Transverse colon (tissue), 4 donors: Measurements from ENCODE around the gene DEGS2. TPM values are rescaled to one million over a fixed set of nuclear protein-coding genes. Genes with fewer than 3 reads are reported as not detected.

ENCODE experiments used
- DNase-seq: peaks from one replicate; pipeline ENCODE4 v3.0.0-alpha.2; 2019
- H3K27ac ChIP-seq, 4 donors: fragments of 200-600 bp; sonication (generic); 2 replicates each; pipeline ENCODE4 v1.5.1; 2016 to 2018; ENCODE audit warnings: inconsistent platforms in 4 of 4
- H3K27me3 ChIP-seq: fragments of 200-600 bp; sonication (generic); 2 replicates; pipeline ENCODE4 v1.5.1; 2017; ENCODE audit warnings: inconsistent platforms
- H3K36me3 ChIP-seq, 4 donors: fragments of 200-600 bp; sonication (generic); 2 replicates each; pipeline ENCODE4 v1.5.1; 2017 to 2019; ENCODE audit warnings: inconsistent platforms in 4 of 4
- H3K4me1 ChIP-seq, 4 donors: fragments of 200-600 bp; sonication (generic); 2 replicates each; pipeline ENCODE4 v1.5.1; 2017 to 2020; ENCODE audit warnings: inconsistent platforms in 4 of 4
- H3K4me3 ChIP-seq, 4 donors: fragments of 200-600 bp; sonication (generic); 1 replicate in 1 of 4; 2 replicates in 3 of 4; pipeline versions ENCODE4 v1.5.1 to v1.6.1; 2017 to 2019; ENCODE audit warnings: inconsistent platforms in 4 of 4
- H3K9me3 ChIP-seq, 2 donors: fragments of 200-600 bp; sonication (generic); 2 replicates each; pipeline ENCODE4 v1.5.1; 2017 to 2019; ENCODE audit warnings: inconsistent platforms in 2 of 2
- EP300 ChIP-seq: sonication (generic); formaldehyde crosslinking; IDR thresholded peaks from one replicate; pipeline ENCODE4 v1.6.1; 2017; ENCODE audit warnings: antibody characterized with exemption, low read depth
- POLR2A ChIP-seq: fragments of 450-650 bp; IDR thresholded peaks from one replicate; pipeline ENCODE4 v1.6.1; 2016; ENCODE audit warnings: antibody characterized with exemption, mild to moderate bottlenecking, moderate library complexity
- POLR2AphosphoS5 ChIP-seq, 3 donors: sonication (generic); formaldehyde crosslinking; IDR thresholded peaks; one replicate each; pipeline ENCODE4 v1.6.1; 2016; ENCODE audit warnings: antibody characterized with exemption in 3 of 3
- WGBS, 2 donors: methylation state at CpG; one replicate each; pipeline ENCODE4 v1.1.5; 2018; ENCODE audit warnings: low coverage in 1 of 2; 5-methylcytosine and 5-hydroxymethylcytosine counted together
- in situ Hi-C, 4 donors: fragments of 200-750 bp; cut with MboI; loops; one replicate each; pipeline versions ENCODE4 v1.15.0 to v1.15.1; 2017; ENCODE audit warnings: low sequenced_read_pairs in 3 of 4, low pct_ligation_motif_present in 1 of 4, low pct_unique_long_range_greater_than_20kb in 1 of 4
- intact Hi-C: fragments of 100-400 bp; cut with DNase I; formaldehyde crosslinking; loops from one replicate; pipeline ENCODE4 v1.15.1; 2023; ENCODE audit warnings: low total_unique reads
- total RNA-seq, 4 donors: library from RNA; depleted of rRNA; stranded (reverse); fragments of >200 nt; gene quantifications; one replicate each; pipeline ENCODE4 v1.1.0, GENCODE V29; 2016
- TF ChIP-seq, protein P1 (sequence below), 5 experiments: fragments of 200-600 bp in 3 of 5; fragments of 450-650 bp in 2 of 5; sonication (generic) in 3 of 5; IDR thresholded peaks; 1 replicate in 2 of 5; 2 replicates in 3 of 5; pipeline ENCODE4 v1.5.1; 2016 to 2017; ENCODE audit warnings: antibody characterized with exemption in 5 of 5, inconsistent platforms in 3 of 5, mild to moderate bottlenecking in 2 of 5, moderate library complexity in 1 of 5

DEGS2 gene
- total RNA-seq, 4 donors from 2014 or later = 4.9 to 33.2 (median 23.7) TPM

DNA sequence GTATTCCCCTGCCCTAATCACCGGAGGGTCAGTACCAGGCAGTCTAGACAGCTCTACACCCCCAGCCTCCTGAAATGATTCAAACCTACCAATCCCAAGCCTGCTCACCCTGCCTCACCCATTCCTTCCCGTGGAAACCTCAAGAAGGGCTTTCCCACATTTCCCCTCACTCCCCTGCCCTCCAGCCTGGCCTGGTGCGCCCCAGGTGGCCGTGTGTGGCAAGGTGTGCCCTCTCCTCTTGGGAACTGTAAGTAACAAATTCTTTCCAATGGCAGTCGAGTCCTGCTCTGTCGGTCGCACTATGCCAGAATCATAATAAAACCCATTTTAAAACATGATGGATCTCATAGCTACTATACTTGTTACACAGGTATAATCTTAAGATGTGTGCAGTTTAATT is 13.9 kb upstream of the DEGS2 start:
- H3K4me3 ChIP-seq = no peak overlapping the region
- no peaks in the 10 kb centered on the region for H3K9me3 ChIP-seq
- TF ChIP-seq POLR2A (no peak), EP300 (no peak), POLR2AphosphoS5 (IDR thresholded peaks at IDR 0.05) (no peak)
- TF ChIP-seq, protein P1, sequence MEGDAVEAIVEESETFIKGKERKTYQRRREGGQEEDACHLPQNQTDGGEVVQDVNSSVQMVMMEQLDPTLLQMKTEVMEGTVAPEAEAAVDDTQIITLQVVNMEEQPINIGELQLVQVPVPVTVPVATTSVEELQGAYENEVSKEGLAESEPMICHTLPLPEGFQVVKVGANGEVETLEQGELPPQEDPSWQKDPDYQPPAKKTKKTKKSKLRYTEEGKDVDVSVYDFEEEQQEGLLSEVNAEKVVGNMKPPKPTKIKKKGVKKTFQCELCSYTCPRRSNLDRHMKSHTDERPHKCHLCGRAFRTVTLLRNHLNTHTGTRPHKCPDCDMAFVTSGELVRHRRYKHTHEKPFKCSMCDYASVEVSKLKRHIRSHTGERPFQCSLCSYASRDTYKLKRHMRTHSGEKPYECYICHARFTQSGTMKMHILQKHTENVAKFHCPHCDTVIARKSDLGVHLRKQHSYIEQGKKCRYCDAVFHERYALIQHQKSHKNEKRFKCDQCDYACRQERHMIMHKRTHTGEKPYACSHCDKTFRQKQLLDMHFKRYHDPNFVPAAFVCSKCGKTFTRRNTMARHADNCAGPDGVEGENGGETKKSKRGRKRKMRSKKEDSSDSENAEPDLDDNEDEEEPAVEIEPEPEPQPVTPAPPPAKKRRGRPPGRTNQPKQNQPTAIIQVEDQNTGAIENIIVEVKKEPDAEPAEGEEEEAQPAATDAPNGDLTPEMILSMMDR (IDR thresholded peaks at IDR 0.05) = no peak
- in situ Hi-C loops = no loop called here
- no peaks in the 10 kb centered on the region for H3K36me3 ChIP-seq
- no peak overlapping the region for H3K27ac ChIP-seq
- WGBS, 2 donors = 77 to 100% methylated on average over 1 to 7 of the region's 7 CpGs
- H3K4me1 ChIP-seq = peaks cover 0 to 6% (median 2%) of the 10 kb centered on the region in 4 donors
- H3K27me3 ChIP-seq = no peaks in the 10 kb centered on the region
- DNase-seq = no peak
- intact Hi-C loops = no loop called here

DNA sequence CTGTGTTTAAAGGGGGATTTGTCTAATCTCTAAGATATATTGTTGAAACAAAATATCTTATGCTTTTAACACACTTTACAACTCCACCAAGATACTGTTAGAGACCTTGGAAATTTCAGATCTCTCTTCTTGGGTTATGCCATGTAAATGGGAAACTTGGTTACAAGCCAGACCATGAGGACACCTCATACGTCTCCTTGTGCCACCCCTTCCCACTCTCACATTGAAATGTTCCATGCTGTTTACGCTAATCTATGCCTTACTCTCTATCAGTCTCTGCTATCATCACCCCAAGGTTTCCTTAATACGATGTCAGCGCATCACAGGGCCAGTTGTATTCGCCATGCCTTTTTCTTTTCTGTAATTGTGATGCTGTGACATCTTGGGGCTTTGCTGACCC is 13.4 kb upstream of the DEGS2 start:
- TF ChIP-seq, protein P1 (IDR thresholded peaks at IDR 0.05) = no peak
- TF ChIP-seq EP300 (no peak), POLR2AphosphoS5 (IDR thresholded peaks at IDR 0.05) (no peak), POLR2A (no peak)
- no peaks in the 10 kb centered on the region for H3K27me3 ChIP-seq
- intact Hi-C loops (no loop called here), in situ Hi-C loops (no loop called here)
- 71 to 87% methylated on average over 1 to 5 of the region's 5 CpGs for WGBS, 2 donors
- no peak overlapping the region for H3K27ac ChIP-seq
- H3K4me1 ChIP-seq = peaks cover 0 to 5% (median 2%) of the 10 kb centered on the region in 4 donors
- no peak overlapping the region for H3K4me3 ChIP-seq
- H3K36me3 ChIP-seq = no peaks in the 10 kb centered on the region
- no peaks in the 10 kb centered on the region for H3K9me3 ChIP-seq
- no peak for DNase-seq

DNA sequence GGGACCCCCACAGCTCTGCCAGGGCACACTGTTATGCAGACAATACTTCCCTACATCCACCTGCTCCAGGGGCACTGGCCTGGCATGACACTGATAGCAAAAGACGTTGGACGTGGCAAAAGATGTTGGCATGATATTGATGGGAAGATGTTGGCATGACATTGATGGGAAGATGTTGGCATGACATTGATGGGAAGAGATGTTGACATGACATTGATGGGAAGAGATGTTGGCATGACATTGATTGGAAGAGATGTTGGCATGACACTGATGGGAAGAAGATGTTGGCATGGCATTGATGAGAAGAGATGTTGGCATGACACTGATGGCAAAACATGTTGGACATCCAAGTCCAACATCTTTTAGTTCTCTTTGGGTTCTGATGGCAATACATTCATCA is 11.4 kb upstream of the DEGS2 start:
- no peak overlapping the region for H3K27ac ChIP-seq
- intact Hi-C loops = no loop called here
- H3K4me3 ChIP-seq = no peak overlapping the region
- in situ Hi-C loops = no loop called here
- TF ChIP-seq POLR2AphosphoS5 (IDR thresholded peaks at IDR 0.05) = no peak
- TF ChIP-seq, protein P1 (IDR thresholded peaks at IDR 0.05) = no peak
- no peak for TF ChIP-seq POLR2A
- TF ChIP-seq EP300 = no peak
- H3K9me3 ChIP-seq = no peaks in the 10 kb centered on the region
- no peak for DNase-seq
- H3K4me1 ChIP-seq = peaks cover 6 to 12% (median 9%) of the 10 kb centered on the region in 4 donors
- peaks cover 8% of the 10 kb centered on the region for H3K27me3 ChIP-seq
- WGBS, 2 donors = 94 to 100% methylated on average over 2 of the region's 2 CpGs
- no peaks in the 10 kb centered on the region for H3K36me3 ChIP-seq

DNA sequence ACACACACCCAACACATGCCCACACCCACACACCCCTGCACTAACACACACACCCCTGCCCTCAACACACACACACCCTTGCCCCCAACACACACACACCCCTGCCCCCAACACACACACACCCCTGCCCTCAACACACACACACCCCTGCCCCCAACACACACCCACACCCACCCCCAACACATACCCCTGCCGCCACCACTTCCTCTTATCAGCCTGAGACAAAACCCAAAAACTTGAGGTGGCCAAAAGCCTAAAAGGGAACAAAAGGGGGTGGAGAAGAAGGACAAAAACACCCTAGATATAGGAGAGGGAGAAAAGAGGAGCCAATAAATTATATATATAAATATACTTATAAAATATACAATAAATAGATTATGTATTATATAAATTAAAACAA is 9.1 kb upstream of the DEGS2 start:
- Histone ChIP-seq H3K4me1 (peaks cover 6 to 20% (median 15%) of the 10 kb centered on the region in 4 donors), H3K27me3 (peaks cover 8% of the 10 kb centered on the region), H3K27ac (no peak overlapping the region), H3K9me3 (no peaks in the 10 kb centered on the region), H3K36me3 (no peaks in the 10 kb centered on the region), H3K4me3 (no peak overlapping the region)
- in situ Hi-C loops = no loop called here
- DNase-seq = no peak
- 79% methylated on average over 1 of the region's 1 CpG; no CpG with 5 or more reads in 1 of the 2 donors for WGBS, 2 donors
- intact Hi-C loops = no loop called here
- no peak for TF ChIP-seq POLR2A

DNA sequence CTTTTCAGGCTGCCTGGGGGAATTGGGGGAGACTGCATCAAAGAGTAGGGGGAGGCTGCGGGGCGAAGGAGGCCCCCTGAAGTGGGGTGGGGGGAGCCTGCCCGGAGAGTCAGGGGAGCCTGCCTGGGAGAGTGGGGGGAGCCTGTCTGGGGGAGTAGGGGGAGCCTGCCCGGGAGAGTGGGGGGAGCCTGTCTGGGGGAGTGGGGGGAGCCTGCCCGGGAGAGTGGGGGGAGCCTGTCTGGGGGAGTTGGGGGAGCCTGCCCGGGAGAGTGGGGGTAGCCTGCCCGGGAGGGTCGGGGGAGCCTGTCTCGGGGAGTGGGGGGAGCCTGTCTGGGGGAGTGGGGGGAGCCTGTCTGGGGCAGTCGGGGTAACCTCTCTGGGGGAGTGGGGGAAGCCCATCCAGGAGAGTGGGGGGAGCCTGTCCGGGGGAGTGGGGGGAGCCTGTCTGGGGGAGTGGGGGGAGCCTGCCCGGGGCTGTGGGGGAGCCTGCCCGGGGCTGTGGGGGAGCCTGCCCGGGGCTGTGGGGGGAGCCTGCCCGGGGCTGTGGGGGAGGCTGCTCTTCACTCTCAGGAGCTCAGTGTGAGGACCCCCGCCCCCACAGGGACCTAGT is 6.5 kb upstream of the DEGS2 start:
- in situ Hi-C loops (no loop called here), intact Hi-C loops (no loop called here)
- Histone ChIP-seq H3K9me3 (no peaks in the 10 kb centered on the region), H3K27me3 (peaks cover 16% of the 10 kb centered on the region), H3K36me3 (no peaks in the 10 kb centered on the region), H3K4me3 (peak overlapping the region in 3 of 4 donors; percentile 16 to 43 (median 18)), H3K4me1 (peaks cover 6 to 20% (median 15%) of the 10 kb centered on the region in 4 donors), H3K27ac (no peak overlapping the region)
- WGBS, 2 donors = 53% methylated on average over 3 of the region's 16 CpGs; no CpG with 5 or more reads in 1 of the 2 donors
- DNase-seq = no peak
- TF ChIP-seq POLR2A (no peak), EP300 (no peak), POLR2AphosphoS5 (IDR thresholded peaks at IDR 0.05) (no peak)
- TF ChIP-seq, protein P1 (IDR thresholded peaks at IDR 0.05) = no peak
